Measurements from ENCODE around the gene NUBP2. TPM values are rescaled to one million over a fixed set of nuclear protein-coding genes. Genes with fewer than 3 reads are reported as not detected.

NUBP2 gene
- total and polyA plus RNA-seq, 12 donors: 24.1 to 74.1 (median 29.4) TPM

GRCh38 chr16:1776991-1777374 is 5.8 kb upstream of the NUBP2 start:
- WGBS, 2 donors: 87 to 89% methylated on average over 18 to 22 of the region's 22 CpGs
- H3K4me3 ChIP-seq: no peak overlapping the region
- no peak for ATAC-seq
- peak overlapping the region in 1 of 10 donors; percentile 5 for H3K27ac ChIP-seq
- peaks cover 0 to 63% (median 15%) of the 10 kb centered on the region in 9 donors for H3K36me3 ChIP-seq
- intact Hi-C loops (cut with DNase I): loop anchor here in 1 of 10 donors (5.0 kb wide), 1 partner anchor 160 kb away; no protein-coding TSS in a partner anchor
- no peaks in the 10 kb centered on the region for H3K27me3 ChIP-seq
- no peak for DNase-seq
- H3K4me1 ChIP-seq: peaks cover 23 to 52% (median 39%) of the 10 kb centered on the region in 9 donors
- no peaks in the 10 kb centered on the region for H3K9me3 ChIP-seq
- no peak for TF ChIP-seq CTCF (IDR thresholded peaks at IDR 0.05)

GRCh38 chr16:1777375-1778199 is 5.2 kb upstream of the NUBP2 start:
- no peak for ATAC-seq
- no peak overlapping the region for H3K27ac ChIP-seq
- 79 to 83% methylated on average over 34 to 36 of the region's 36 CpGs for WGBS, 2 donors

GRCh38 chr16:1778200-1779179 is 4.3 kb upstream of the NUBP2 start:
- DNase-seq (peak in 1 of 2 donors; percentile 13), ATAC-seq (no peak)
- H3K9me3 ChIP-seq: no peaks in the 10 kb centered on the region
- peaks cover 20 to 50% (median 38%) of the 10 kb centered on the region in 9 donors for H3K4me1 ChIP-seq
- H3K36me3 ChIP-seq: peaks cover 0 to 63% (median 15%) of the 10 kb centered on the region in 9 donors
- H3K4me3 ChIP-seq: no peak overlapping the region
- H3K27ac ChIP-seq: peak overlapping the region in 1 of 10 donors; percentile 7
- H3K27me3 ChIP-seq: no peaks in the 10 kb centered on the region
- 84 to 86% methylated on average over 34 of the region's 34 CpGs for WGBS, 2 donors
- no peak for TF ChIP-seq CTCF (IDR thresholded peaks at IDR 0.05)
- intact Hi-C loops (cut with DNase I): loop anchor here in 1 of 10 donors (5.0 kb wide), 1 partner anchor 159 kb away; no protein-coding TSS in a partner anchor

More at GRCh38 chr16:1777375-1778199, 5.2 kb upstream of the NUBP2 start:
- DNase-seq: peak in 1 of 2 donors; percentile 21
- intact Hi-C loops (cut with DNase I): loop anchor here in 1 of 10 donors (5.0 kb wide), 1 partner anchor 160 kb away; no protein-coding TSS in a partner anchor
- peaks cover 20 to 48% (median 35%) of the 10 kb centered on the region in 9 donors for H3K4me1 ChIP-seq
- no peak overlapping the region for H3K4me3 ChIP-seq
- TF ChIP-seq CTCF (IDR thresholded peaks at IDR 0.05): no peak
- no peaks in the 10 kb centered on the region for H3K9me3 ChIP-seq
- H3K36me3 ChIP-seq: peaks cover 0 to 63% (median 15%) of the 10 kb centered on the region in 9 donors
- no peaks in the 10 kb centered on the region for H3K27me3 ChIP-seq
